Upper lobe of left lung (tissue), 4 donors: ENCODE data around the gene MEPE.

Source experiments
- POLR2A ChIP-seq, 4 donors: fragments of 450-650 bp; IDR thresholded peaks; one replicate each; pipeline ENCODE4 v1.5.1; 2016 to 2017; ENCODE audit warnings: antibody characterized with exemption in 4 of 4, mild to moderate bottlenecking in 2 of 4
- TF ChIP-seq, protein P1 (sequence below), 6 experiments: fragments of 450-650 bp in 4 of 6; fragments of 200-600 bp in 2 of 6; sonication (generic) in 2 of 6; IDR thresholded peaks; one replicate each; pipeline ENCODE4 v1.5.1; 2016 to 2019; ENCODE audit warnings: antibody characterized with exemption in 6 of 6

DNA sequence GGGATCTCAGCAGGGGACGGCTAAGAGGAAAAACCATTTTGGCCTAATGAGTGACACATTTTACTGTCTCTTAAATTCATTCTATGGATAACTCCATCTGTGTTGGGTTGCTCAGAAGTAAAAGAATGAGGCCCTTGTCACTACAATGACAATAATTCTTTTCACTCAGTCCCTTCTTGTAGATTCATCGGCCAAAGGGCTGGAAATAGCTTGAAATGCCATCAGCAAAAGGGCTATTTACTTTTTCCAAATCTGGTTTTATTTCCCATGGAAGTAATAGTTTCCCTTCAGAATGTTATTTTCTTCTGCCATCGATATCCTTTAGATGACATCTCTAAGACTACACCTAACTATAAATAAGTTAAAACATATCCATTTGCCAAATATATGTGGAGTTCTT is 7.4 kb downstream of the MEPE start:
- TF ChIP-seq, protein P1, sequence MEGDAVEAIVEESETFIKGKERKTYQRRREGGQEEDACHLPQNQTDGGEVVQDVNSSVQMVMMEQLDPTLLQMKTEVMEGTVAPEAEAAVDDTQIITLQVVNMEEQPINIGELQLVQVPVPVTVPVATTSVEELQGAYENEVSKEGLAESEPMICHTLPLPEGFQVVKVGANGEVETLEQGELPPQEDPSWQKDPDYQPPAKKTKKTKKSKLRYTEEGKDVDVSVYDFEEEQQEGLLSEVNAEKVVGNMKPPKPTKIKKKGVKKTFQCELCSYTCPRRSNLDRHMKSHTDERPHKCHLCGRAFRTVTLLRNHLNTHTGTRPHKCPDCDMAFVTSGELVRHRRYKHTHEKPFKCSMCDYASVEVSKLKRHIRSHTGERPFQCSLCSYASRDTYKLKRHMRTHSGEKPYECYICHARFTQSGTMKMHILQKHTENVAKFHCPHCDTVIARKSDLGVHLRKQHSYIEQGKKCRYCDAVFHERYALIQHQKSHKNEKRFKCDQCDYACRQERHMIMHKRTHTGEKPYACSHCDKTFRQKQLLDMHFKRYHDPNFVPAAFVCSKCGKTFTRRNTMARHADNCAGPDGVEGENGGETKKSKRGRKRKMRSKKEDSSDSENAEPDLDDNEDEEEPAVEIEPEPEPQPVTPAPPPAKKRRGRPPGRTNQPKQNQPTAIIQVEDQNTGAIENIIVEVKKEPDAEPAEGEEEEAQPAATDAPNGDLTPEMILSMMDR (IDR thresholded peaks at IDR 0.05): no peak
- no peak for TF ChIP-seq POLR2A (IDR thresholded peaks at IDR 0.05)
